HepG2 (cell line): ENCODE data around the gene GPX2. TPM values are rescaled to one million over a fixed set of nuclear protein-coding genes. Genes with fewer than 3 reads are reported as not detected.

Source experiments
- ATAC-seq: fragments of 200-7000 bp; cut with Tn5 transposase; 3 replicates; pipeline ENCODE4 v1.9.1; 2020; ENCODE audit warnings: mild to moderate bottlenecking, moderate library complexity
- BruUV-seq: library from RNA; stranded (reverse); fragments of 400-500 nt; replicated peaks from 2 replicates; lab custom pipeline; 2021; lab: Mats Ljungman, UMichigan
- CTCF ChIA-PET: fragments of 300-600 bp; formaldehyde crosslinking; extraction: SDS; loops from one replicate; lab custom pipeline; 2021; ENCODE audit warnings: low total read pairs, inconsistent platforms, low intra/inter-chr PET ratio; lab: Yijun Ruan, JAX
- POLR2A ChIA-PET: fragments of 350-600 bp; sonication (Branson Sonifier 250); formaldehyde crosslinking; loops from one replicate; lab custom pipeline; 2020; ENCODE audit warnings: antibody characterized with exemption, inconsistent platforms; lab: Yijun Ruan, JAX
- DNase-seq: peaks from one replicate; pipeline ENCODE4 v3.0.0-alpha.2; 2015; ENCODE audit warnings: low spot score
- FAIRE-seq: peaks from 3 replicates; lab custom pipeline; 2011; peaks lifted over from hg19 to GRCh38; lab: Jason Lieb, UNC
- H2AFZ ChIP-seq: one replicate; pipeline ENCODE4 v1.6.1; 2011; ENCODE audit warnings: low read length, inconsistent platforms
- H3K27ac ChIP-seq: fragments of 300-600 bp; 3 replicates; pipeline ENCODE4 v1.8.0; 2011; ENCODE audit warnings: mixed run types, mild to moderate bottlenecking, mixed read lengths, low read length, inconsistent platforms; ENCODE audit not compliant: insufficient read depth; ENCODE audit errors: extremely low read length
- H3K27me3 ChIP-seq, 2 experiments: fragments of 200-600 bp in 1 of 2; 2 replicates in 1 of 2; 3 replicates in 1 of 2; pipeline versions ENCODE4 v1.6.0 to v1.8.0; 2011; ENCODE audit warnings: low read length in 2 of 2, mild to moderate bottlenecking in 2 of 2, moderate library complexity in 2 of 2, inconsistent platforms in 1 of 2; ENCODE audit not compliant: insufficient read depth in 2 of 2, control insufficient read depth in 1 of 2
- H3K36me3 ChIP-seq, 2 experiments: fragments of 200-600 bp in 1 of 2; replicated peaks in 1 of 2; 2 replicates in 1 of 2; 3 replicates in 1 of 2; pipeline versions ENCODE4 v1.5.1 to v1.8.0; 2011; ENCODE audit warnings: low read length in 2 of 2, inconsistent platforms in 1 of 2; ENCODE audit not compliant: insufficient read depth in 2 of 2, control insufficient read depth in 1 of 2
- H3K4me1 ChIP-seq: 2 replicates; pipeline ENCODE4 v1.5.1; 2012; ENCODE audit warnings: low read length, inconsistent platforms; ENCODE audit not compliant: insufficient read depth
- H3K4me2 ChIP-seq: 2 replicates; pipeline ENCODE4 v1.6.0; 2011; ENCODE audit warnings: low read depth, low read length, inconsistent platforms
- H3K4me3 ChIP-seq, 3 experiments: fragments of 200-600 bp in 1 of 3; sonication (generic), shearing (Covaris generic) in 1 of 3; replicated peaks in 1 of 3; 2 replicates each; pipeline ENCODE4 v1.5.1; 2011 to 2016; ENCODE audit warnings: low read length in 3 of 3, inconsistent platforms in 2 of 3, low read depth in 2 of 3, mild to moderate bottlenecking in 2 of 3, control low read depth in 1 of 3, mixed read lengths in 1 of 3; ENCODE audit not compliant: insufficient read depth in 1 of 3
- H3K79me2 ChIP-seq: one replicate; pipeline ENCODE4 v1.6.1; 2011; ENCODE audit warnings: low read length, inconsistent platforms; ENCODE audit not compliant: insufficient read depth
- H3K9ac ChIP-seq: 2 replicates; pipeline ENCODE4 v1.6.0; 2011; ENCODE audit warnings: mild to moderate bottlenecking, low read depth, low read length, inconsistent platforms; ENCODE audit not compliant: insufficient read depth
- H3K9me3 ChIP-seq: 2 replicates; pipeline ENCODE4 v1.5.1; 2012; ENCODE audit warnings: mild to moderate bottlenecking, low read length
- H4K20me1 ChIP-seq: 2 replicates; pipeline ENCODE4 v1.6.0; 2011; ENCODE audit warnings: inconsistent platforms, mild to moderate bottlenecking, low read length, moderate library complexity; ENCODE audit not compliant: insufficient read depth
- ATF7 ChIP-seq, 2 experiments: fragments of 450-650 bp in 1 of 2; sonication (generic) in 1 of 2; formaldehyde crosslinking in 1 of 2; IDR thresholded peaks; 2 replicates each; pipeline versions ENCODE4 v1.4.0 to v1.6.1; 2016 to 2020; ENCODE audit warnings: antibody characterized with exemption in 1 of 2, mild to moderate bottlenecking in 1 of 2, missing genetic modification reagents in 1 of 2
- DMAP1 ChIP-seq: IDR thresholded peaks from 2 replicates; pipeline ENCODE4 v1.6.1; 2016
- MAFF ChIP-seq: IDR thresholded peaks from 2 replicates; pipeline ENCODE4 v1.6.1; 2011; ENCODE audit warnings: low read depth, low read length, improper control_type of control experiment
- NFAT5 ChIP-seq: sonication (generic); formaldehyde crosslinking; IDR thresholded peaks from 2 replicates; pipeline ENCODE4 v1.4.0; 2020; ENCODE audit warnings: missing genetic modification reagents
- SATB2 ChIP-seq: sonication (generic); formaldehyde crosslinking; IDR thresholded peaks from 2 replicates; pipeline ENCODE4 v1.5.0; 2020; ENCODE audit warnings: missing genetic modification reagents
- TOE1 ChIP-seq: sonication (generic); formaldehyde crosslinking; IDR thresholded peaks from 2 replicates; pipeline ENCODE4 v1.4.0; 2020; ENCODE audit warnings: mild to moderate bottlenecking, missing genetic modification reagents
- ZNF263 ChIP-seq: sonication (generic); formaldehyde crosslinking; IDR thresholded peaks from 2 replicates; pipeline ENCODE4 v1.4.0; 2020; ENCODE audit warnings: missing genetic modification reagents
- ZNF274 ChIP-seq: sonication (generic); formaldehyde crosslinking; IDR thresholded peaks from 2 replicates; pipeline ENCODE4 v1.5.1; 2020; ENCODE audit warnings: mild to moderate bottlenecking, missing genetic modification reagents
- ZNF343 ChIP-seq: sonication (generic); formaldehyde crosslinking; IDR thresholded peaks from 2 replicates; pipeline ENCODE4 v1.4.0; 2020; ENCODE audit warnings: mild to moderate bottlenecking, missing genetic modification reagents
- WGBS: methylation state at CpG from one replicate; pipeline ENCODE4 v1.1.6; 2017; ENCODE audit warnings: low lambda C conversion rate; 5-methylcytosine and 5-hydroxymethylcytosine counted together
- in situ Hi-C: cut with HindIII; loops from 2 replicates; pipeline ENCODE4 v1.10.0; 2017; ENCODE audit warnings: low pct_unique_long_range_greater_than_20kb; ENCODE audit not compliant: extremely low pct_ligation_motif_present
- intact Hi-C: fragments of 100-400 bp; cut with micrococcal nuclease; formaldehyde crosslinking; loops from one replicate; pipeline ENCODE4 v1.10.0; 2022; ENCODE audit not compliant: unreplicated experiment
- polyA plus RNA-seq, 8 experiments: library from polyadenylated mRNA; depleted of rRNA in 3 of 8; stranded (reverse) in 7 of 8; unstranded in 1 of 8; fragments of >200 nt; fragmentation: Illumina TruSeq in 4 of 8; extraction: Trizol in 4 of 8; gene quantifications; 2 replicates each; pipeline versions ENCODE4 v1.2.1 to v1.2.3, GENCODE V29; 2011 to 2016; ENCODE audit warnings: low read depth in 4 of 8, missing spikeins in 1 of 8, mixed read lengths in 1 of 8; ENCODE audit not compliant: insufficient read depth in 1 of 8
- total RNA-seq, 5 experiments: library from RNA; depleted of rRNA; stranded (reverse); fragments of >200 nt; fragmentation: Illumina TruSeq; extraction: Trizol; gene quantifications; 2 replicates each; pipeline ENCODE4 v1.2.3, GENCODE V29; 2016; ENCODE audit warnings: low read depth in 1 of 5
- TF ChIP-seq, protein P1 (sequence below): sonication (generic); formaldehyde crosslinking; IDR thresholded peaks from 2 replicates; pipeline ENCODE4 v1.5.0; 2020; ENCODE audit warnings: mild to moderate bottlenecking, missing genetic modification reagents, borderline replicate concordance

GPX2 gene
- total and polyA plus RNA-seq, 2 of the 13 experiments (the other 11 are each of a cell fraction or from before 2014, with no cell fraction given), result 526 to 674 TPM

- Histone ChIP-seq H3K27ac (no peak overlapping the region), H3K4me1 (peaks cover 25% of the 10 kb centered on the region), H3K4me3 (no peak overlapping the region), H3K9me3 (no peaks in the 10 kb centered on the region), H4K20me1 (no peaks in the 10 kb centered on the region), H3K9ac (no peak overlapping the region), H3K27me3 (no peaks in the 10 kb centered on the region; a peak in 1 of 5 replicates), H3K79me2 (no peaks in the 10 kb centered on the region), H3K36me3 (no peaks in the 10 kb centered on the region), H3K4me2 (no peak overlapping the region), H2AFZ (no peak overlapping the region)
- 95% methylated on average over 7 of the region's 7 CpGs for WGBS
- ChIA-PET CTCF (no interaction called here), POLR2A (no interaction called here)
- intact Hi-C loops, result no loop called here
- FAIRE-seq (no peak), ATAC-seq (no peak), DNase-seq (no peak)
- 0 out of 2 replicates have a peak, but pooled peaks have one; percentile 7 for TF ChIP-seq ATF7 (IDR thresholded peaks at IDR 0.05)
- TF ChIP-seq ATF7 (CRISPR knock-in tag; IDR thresholded peaks at IDR 0.05), result no peak
- TF ChIP-seq DMAP1, result no peak
- no TSS peak for BruUV-seq
- in situ Hi-C loops, result no loop called here
Observed at GRCh38 chr14:64968167-64968566, 25.6 kb upstream of the GPX2 start.

- H3K9me3 ChIP-seq, result no peaks in the 10 kb centered on the region
- no peaks in the 10 kb centered on the region for H3K79me2 ChIP-seq
- H3K4me1 ChIP-seq, result peaks cover 17% of the 10 kb centered on the region
- 89% methylated on average over 2 of the region's 2 CpGs for WGBS
- no peaks in the 10 kb centered on the region for H3K27me3 ChIP-seq
- no peaks in the 10 kb centered on the region for H3K36me3 ChIP-seq
- ATAC-seq (no peak), DNase-seq (no peak), FAIRE-seq (no peak)
- ChIA-PET CTCF (no interaction called here), POLR2A (no interaction called here)
- in situ Hi-C loops, result no loop called here
- no peak overlapping the region for H3K9ac ChIP-seq
- no peak overlapping the region for H3K4me2 ChIP-seq
- BruUV-seq, result no TSS peak
- no peak overlapping the region for H2AFZ ChIP-seq
- no peaks in the 10 kb centered on the region for H4K20me1 ChIP-seq
- intact Hi-C loops, result no loop called here
- H3K4me3 ChIP-seq, result no peak overlapping the region
- no peak overlapping the region for H3K27ac ChIP-seq
- TF ChIP-seq NFAT5 (CRISPR knock-in tag), result no peak
- TF ChIP-seq MAFF, result no peak
- TF ChIP-seq, protein P1, sequence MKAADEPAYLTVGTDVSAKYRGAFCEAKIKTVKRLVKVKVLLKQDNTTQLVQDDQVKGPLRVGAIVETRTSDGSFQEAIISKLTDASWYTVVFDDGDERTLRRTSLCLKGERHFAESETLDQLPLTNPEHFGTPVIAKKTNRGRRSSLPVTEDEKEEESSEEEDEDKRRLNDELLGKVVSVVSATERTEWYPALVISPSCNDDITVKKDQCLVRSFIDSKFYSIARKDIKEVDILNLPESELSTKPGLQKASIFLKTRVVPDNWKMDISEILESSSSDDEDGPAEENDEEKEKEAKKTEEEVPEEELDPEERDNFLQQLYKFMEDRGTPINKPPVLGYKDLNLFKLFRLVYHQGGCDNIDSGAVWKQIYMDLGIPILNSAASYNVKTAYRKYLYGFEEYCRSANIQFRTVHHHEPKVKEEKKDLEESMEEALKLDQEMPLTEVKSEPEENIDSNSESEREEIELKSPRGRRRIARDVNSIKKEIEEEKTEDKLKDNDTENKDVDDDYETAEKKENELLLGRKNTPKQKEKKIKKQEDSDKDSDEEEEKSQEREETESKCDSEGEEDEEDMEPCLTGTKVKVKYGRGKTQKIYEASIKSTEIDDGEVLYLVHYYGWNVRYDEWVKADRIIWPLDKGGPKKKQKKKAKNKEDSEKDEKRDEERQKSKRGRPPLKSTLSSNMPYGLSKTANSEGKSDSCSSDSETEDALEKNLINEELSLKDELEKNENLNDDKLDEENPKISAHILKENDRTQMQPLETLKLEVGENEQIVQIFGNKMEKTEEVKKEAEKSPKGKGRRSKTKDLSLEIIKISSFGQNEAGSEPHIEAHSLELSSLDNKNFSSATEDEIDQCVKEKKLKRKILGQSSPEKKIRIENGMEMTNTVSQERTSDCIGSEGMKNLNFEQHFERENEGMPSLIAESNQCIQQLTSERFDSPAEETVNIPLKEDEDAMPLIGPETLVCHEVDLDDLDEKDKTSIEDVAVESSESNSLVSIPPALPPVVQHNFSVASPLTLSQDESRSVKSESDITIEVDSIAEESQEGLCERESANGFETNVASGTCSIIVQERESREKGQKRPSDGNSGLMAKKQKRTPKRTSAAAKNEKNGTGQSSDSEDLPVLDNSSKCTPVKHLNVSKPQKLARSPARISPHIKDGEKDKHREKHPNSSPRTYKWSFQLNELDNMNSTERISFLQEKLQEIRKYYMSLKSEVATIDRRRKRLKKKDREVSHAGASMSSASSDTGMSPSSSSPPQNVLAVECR (CRISPR knock-in tag), result no peak
- no peak for TF ChIP-seq SATB2 (CRISPR knock-in tag)
- no peak for TF ChIP-seq ZNF263 (CRISPR knock-in tag)
- no peak for TF ChIP-seq ZNF274 (CRISPR knock-in tag)
- no peak for TF ChIP-seq ZNF343 (CRISPR knock-in tag)
- no peak for TF ChIP-seq TOE1 (CRISPR knock-in tag)
Observed at GRCh38 chr14:64966976-64967375, 24.4 kb upstream of the GPX2 start.
